Thoracic aorta (tissue), 2 donors: ENCODE data around the gene GAGE1. TPM values are rescaled to one million over a fixed set of nuclear protein-coding genes. Genes with fewer than 3 reads are reported as not detected.

ENCODE experiments used
- ATAC-seq: fragments of 150-250 bp; one replicate; pipeline ENCODE4 v1.8.0; 2017; ENCODE audit warnings: low read depth; ENCODE audit not compliant: insufficient number of reproducible peaks, low FRiP score
- DNase-seq: peaks from one replicate; pipeline ENCODE4 v3.0.0-alpha.2; 2020; ENCODE audit warnings: low spot score
- H3K27ac ChIP-seq, 2 donors: fragments of 200-600 bp; sonication (generic); 1 replicate in 1 of 2; 2 replicates in 1 of 2; pipeline ENCODE4 v1.5.1; 2016; ENCODE audit warnings: mild to moderate bottlenecking in 2 of 2, moderate library complexity in 2 of 2
- H3K27me3 ChIP-seq: fragments of 200-600 bp; sonication (generic); replicated peaks from 2 replicates; pipeline ENCODE4 v1.6.0; 2016; ENCODE audit warnings: mild to moderate bottlenecking; ENCODE audit not compliant: insufficient read depth
- H3K36me3 ChIP-seq: fragments of 200-600 bp; sonication (generic); one replicate; pipeline ENCODE4 v1.5.1; 2016
- H3K4me1 ChIP-seq, 2 donors: fragments of 200-600 bp; sonication (generic); 1 replicate in 1 of 2; 2 replicates in 1 of 2; pipeline versions ENCODE4 v1.5.1 to v1.6.0; 2016; ENCODE audit warnings: low read depth in 2 of 2, mild to moderate bottlenecking in 1 of 2; ENCODE audit not compliant: control insufficient read depth in 1 of 2
- H3K4me3 ChIP-seq: fragments of 200-600 bp; sonication (generic); 2 replicates; pipeline ENCODE4 v1.5.1; 2016; ENCODE audit warnings: mild to moderate bottlenecking
- H3K9me3 ChIP-seq: fragments of 200-600 bp; sonication (generic); 2 replicates; pipeline ENCODE4 v1.5.1; 2016
- CTCF ChIP-seq: fragments of 200-600 bp; sonication (generic); IDR thresholded peaks from one replicate; pipeline ENCODE4 v1.5.1; 2019; ENCODE audit warnings: antibody characterized with exemption
- total RNA-seq, 2 donors: library from RNA; depleted of rRNA; stranded (reverse); fragments of >200 nt; gene quantifications; one replicate each; pipeline versions ENCODE4 v1.1.0 to v1.2.3, GENCODE V29; 2016

GAGE1 gene
- total RNA-seq, 2 donors from 2014 or later, result not detected

GRCh38 chrX:49610718-49611310, 12.0 kb downstream of the GAGE1 start:
- no peak overlapping the region for H3K4me3 ChIP-seq
- H3K9me3 ChIP-seq, result no peaks in the 10 kb centered on the region
- H3K27me3 ChIP-seq, result no peaks in the 10 kb centered on the region
- DNase-seq (no peak), ATAC-seq (no peak)
- no peaks in the 10 kb centered on the region for H3K36me3 ChIP-seq
- no peaks in the 10 kb centered on the region for H3K4me1 ChIP-seq
- no peak for TF ChIP-seq CTCF
- H3K27ac ChIP-seq, result no peak overlapping the region

DNA sequence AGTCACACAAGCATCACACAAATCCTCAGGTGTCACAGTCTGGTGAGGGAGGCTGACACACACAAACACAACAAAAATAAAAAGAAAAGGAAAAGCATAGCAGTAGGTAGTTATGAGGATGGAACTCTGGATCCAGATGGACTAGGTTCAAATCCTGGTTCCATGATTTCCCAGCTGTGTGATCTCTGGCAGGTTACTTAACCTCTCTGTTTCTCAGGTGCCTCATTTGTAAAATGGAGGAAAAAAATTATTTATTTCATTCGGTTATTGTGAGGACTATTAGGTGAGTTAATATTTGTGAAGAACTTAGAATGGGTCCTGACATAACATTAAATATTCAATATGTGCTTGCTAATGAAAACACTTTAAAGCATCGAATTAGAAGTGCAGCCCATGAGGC, 19.8 kb downstream of the GAGE1 start:
- Histone ChIP-seq H3K9me3 (no peaks in the 10 kb centered on the region), H3K36me3 (no peaks in the 10 kb centered on the region), H3K27ac (no peak overlapping the region), H3K4me3 (no peak overlapping the region), H3K4me1 (no peaks in the 10 kb centered on the region), H3K27me3 (no peaks in the 10 kb centered on the region)
- ATAC-seq, result no peak
- no peak for DNase-seq
- TF ChIP-seq CTCF, result no peak

GRCh38 chrX:49627086-49627777, 28.4 kb downstream of the GAGE1 start:
- ATAC-seq (no peak), DNase-seq (no peak)
- Histone ChIP-seq H3K4me1 (no peaks in the 10 kb centered on the region), H3K36me3 (no peaks in the 10 kb centered on the region), H3K27ac (no peak overlapping the region), H3K27me3 (no peaks in the 10 kb centered on the region), H3K9me3 (no peaks in the 10 kb centered on the region), H3K4me3 (no peak overlapping the region)
- no peak for TF ChIP-seq CTCF

DNA sequence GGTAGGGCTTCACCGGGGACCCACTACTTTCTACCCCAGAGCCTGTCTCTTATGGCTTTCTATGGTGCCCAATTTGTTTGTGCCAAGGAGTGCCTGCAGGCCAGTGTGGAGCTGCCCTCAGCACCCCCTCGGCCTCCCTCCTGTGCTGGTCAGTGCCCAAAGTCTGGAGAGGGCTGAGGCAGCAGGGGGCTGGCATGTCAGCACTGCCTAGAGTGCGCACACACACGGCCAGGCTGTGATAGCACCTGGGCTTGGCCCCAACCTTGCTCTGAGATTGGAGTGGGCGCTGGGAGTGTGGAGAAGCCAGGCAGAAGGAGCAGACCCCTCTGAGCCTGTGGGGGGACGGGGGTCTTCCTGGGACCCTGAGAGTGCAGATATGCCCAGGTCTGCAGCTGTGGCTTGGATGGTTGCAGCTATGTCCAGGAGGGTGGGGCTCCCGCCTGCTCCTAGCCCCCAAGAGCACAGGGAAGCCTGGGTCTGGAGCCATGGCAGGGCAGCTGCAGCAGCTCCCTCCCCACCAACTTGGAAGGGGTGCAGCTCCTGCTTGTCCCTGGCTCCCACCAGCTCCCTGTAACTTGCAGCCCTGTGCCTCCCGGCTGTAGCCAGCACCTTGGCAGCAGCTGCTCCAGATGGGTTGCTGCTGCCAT, 46.3 kb downstream of the GAGE1 start:
- no peaks in the 10 kb centered on the region for H3K36me3 ChIP-seq
- H3K4me1 ChIP-seq, result no peaks in the 10 kb centered on the region
- no peak for DNase-seq
- no peak for ATAC-seq
- H3K9me3 ChIP-seq, result no peaks in the 10 kb centered on the region
- H3K27me3 ChIP-seq, result no peaks in the 10 kb centered on the region
- H3K4me3 ChIP-seq, result no peak overlapping the region
- H3K27ac ChIP-seq, result no peak overlapping the region
- TF ChIP-seq CTCF, result no peak

DNA sequence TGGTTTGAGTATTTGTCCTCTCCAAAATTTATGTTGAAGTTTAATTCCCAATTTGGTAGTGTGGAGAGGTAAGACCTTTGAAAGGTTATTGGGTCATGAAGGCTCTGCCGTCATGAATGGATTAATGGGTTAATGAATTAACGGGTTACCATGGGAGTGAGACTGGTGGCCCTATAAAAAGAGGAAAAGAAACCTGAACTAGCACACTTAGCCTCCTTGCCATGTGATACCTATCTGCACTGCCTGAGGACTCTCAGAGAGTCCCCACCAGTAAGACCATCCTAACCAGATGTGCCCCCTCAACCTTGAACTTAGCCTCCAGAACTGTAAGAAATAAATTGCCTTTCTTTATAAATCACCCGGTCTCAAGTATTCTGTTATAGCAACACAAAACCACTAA, 57.7 kb downstream of the GAGE1 start:
- ATAC-seq (no peak), DNase-seq (no peak)
- no peaks in the 10 kb centered on the region for H3K4me1 ChIP-seq
- H3K27me3 ChIP-seq, result no peaks in the 10 kb centered on the region
- no peak overlapping the region for H3K27ac ChIP-seq
- no peaks in the 10 kb centered on the region for H3K9me3 ChIP-seq
- H3K36me3 ChIP-seq, result no peaks in the 10 kb centered on the region
- no peak overlapping the region for H3K4me3 ChIP-seq
- no peak for TF ChIP-seq CTCF

Other genes with a start within 250 kb of the GAGE1 start
- gene GAGE12C, start 66.8 kb upstream of the GAGE1 start, total RNA-seq, result not detected
- gene GAGE12D, start 57.3 kb upstream of the GAGE1 start, total RNA-seq, result not detected
- gene GAGE12E, start 47.7 kb upstream of the GAGE1 start, total RNA-seq, result not detected
- not detected for gene GAGE12F, start 38.2 kb upstream of the GAGE1 start, total RNA-seq
- gene GAGE12G, start 28.6 kb upstream of the GAGE1 start, total RNA-seq, result not detected
- gene GAGE12H, start 19.1 kb upstream of the GAGE1 start, total RNA-seq, result not detected
- not detected for gene GAGE2A, start 9.5 kb upstream of the GAGE1 start, total RNA-seq
- not detected for gene PAGE1, start 97.0 kb downstream of the GAGE1 start, total RNA-seq
- gene PAGE4, start 230.3 kb downstream of the GAGE1 start, total RNA-seq, result not detected